IMR-90 (cell line): ENCODE results near the gene ORMDL2. TPM values are rescaled to one million over a fixed set of nuclear protein-coding genes. Genes with fewer than 3 reads are reported as not detected.
A peak's percentile ranks its signal among the peaks of the same experiment; 100 is the strongest.
"Not testable (repeated sequence)": the region's sequence is repeated elsewhere in the genome, so short reads cannot be mapped to it uniquely, and the experiment has no call there.

ENCODE experiments used
- ATAC-seq: fragments of 200-7000 bp; cut with Tn5 transposase; 2 replicates; pipeline ENCODE4 v1.9.1; 2020; ENCODE audit warnings: low read depth, mild to moderate bottlenecking, moderate library complexity
- BruUV-seq: library from RNA; stranded (reverse); fragments of 400-500 nt; replicated peaks from 2 replicates; lab custom pipeline; 2021; lab: Mats Ljungman, UMichigan
- CTCF ChIA-PET: fragments of 300-600 bp; formaldehyde crosslinking; extraction: SDS; loops from one replicate; lab custom pipeline; 2021; ENCODE audit warnings: antibody characterized with exemption; lab: Yijun Ruan, JAX
- POLR2A ChIA-PET: fragments of 300-600 bp; sonication (Branson Sonifier 250); formaldehyde crosslinking; loops from one replicate; lab custom pipeline; 2022; ENCODE audit warnings: antibody characterized with exemption; ENCODE audit not compliant: unreplicated experiment; lab: Charles Lee
- DNase-seq: peaks from one replicate; pipeline ENCODE4 v3.0.0; 2013
- H2AFZ ChIP-seq: replicated peaks from 2 replicates; pipeline ENCODE3; 2013; ENCODE audit warnings: low read length, mild to moderate bottlenecking; ENCODE audit not compliant: poor library complexity
- H2AK5ac ChIP-seq: 2 replicates; pipeline ENCODE4 v1.6.1; 2013; ENCODE audit warnings: low read depth, low read length, inconsistent platforms
- H2AK9ac ChIP-seq: replicated peaks from 2 replicates; pipeline ENCODE3; 2013; ENCODE audit warnings: mild to moderate bottlenecking, low read depth, low read length, moderate library complexity; ENCODE audit not compliant: poor library complexity
- H2BK120ac ChIP-seq: 2 replicates; pipeline ENCODE4 v1.6.1; 2013; ENCODE audit warnings: low read depth, low read length, inconsistent platforms
- H2BK15ac ChIP-seq: 3 replicates; pipeline ENCODE4 v1.6.1; 2013; ENCODE audit warnings: low read depth, low read length, inconsistent platforms
- H2BK20ac ChIP-seq: 2 replicates; pipeline ENCODE4 v1.6.1; 2013; ENCODE audit warnings: low read depth, mild to moderate bottlenecking, inconsistent platforms, low read length, moderate library complexity
- H2BK5ac ChIP-seq: 2 replicates; pipeline ENCODE4 v1.6.1; 2013; ENCODE audit warnings: mild to moderate bottlenecking, low read depth, low read length, inconsistent platforms; ENCODE audit not compliant: poor library complexity, severe bottlenecking
- H3K14ac ChIP-seq: replicated peaks from 2 replicates; pipeline ENCODE4 v1.6.1; 2013; ENCODE audit warnings: low read depth, low read length, inconsistent platforms
- H3K18ac ChIP-seq: 2 replicates; pipeline ENCODE4 v1.6.1; 2013; ENCODE audit warnings: low read depth, low read length, control low read depth
- H3K23ac ChIP-seq: 2 replicates; pipeline ENCODE4 v1.6.1; 2013; ENCODE audit warnings: low read depth, low read length, inconsistent platforms
- H3K27ac ChIP-seq: 2 replicates; pipeline ENCODE4 v1.5.1; 2013; ENCODE audit warnings: mild to moderate bottlenecking, control low read depth, low read length; ENCODE audit not compliant: insufficient read depth
- H3K27me3 ChIP-seq: 2 replicates; pipeline ENCODE4 v1.6.1; 2013; ENCODE audit warnings: low read length; ENCODE audit not compliant: control insufficient read depth, insufficient read depth
- H3K36me3 ChIP-seq: 2 replicates; pipeline ENCODE4 v1.6.1; 2013; ENCODE audit warnings: low read length, mixed read lengths; ENCODE audit not compliant: control insufficient read depth, insufficient read depth
- H3K4ac ChIP-seq: 2 replicates; pipeline ENCODE4 v1.6.1; 2013; ENCODE audit warnings: low read depth, low read length, inconsistent platforms
- H3K4me1 ChIP-seq: 2 replicates; pipeline ENCODE4 v1.6.1; 2013; ENCODE audit warnings: low read length, mixed read lengths; ENCODE audit not compliant: control insufficient read depth, insufficient read depth
- H3K4me2 ChIP-seq: 2 replicates; pipeline ENCODE4 v1.6.1; 2013; ENCODE audit warnings: low read depth, mild to moderate bottlenecking, control low read depth, low read length, moderate library complexity
- H3K4me3 ChIP-seq: 2 replicates; pipeline ENCODE4 v1.5.1; 2013; ENCODE audit warnings: low read depth, mild to moderate bottlenecking, control low read depth, low read length, moderate library complexity; ENCODE audit not compliant: insufficient read depth
- H3K56ac ChIP-seq: 2 replicates; pipeline ENCODE4 v1.6.1; 2013; ENCODE audit warnings: low read length, inconsistent platforms; ENCODE audit not compliant: insufficient read depth; ENCODE audit errors: extremely low read depth
- H3K79me1 ChIP-seq, 2 experiments: 2 replicates each; pipeline ENCODE4 v1.6.1; 2013; ENCODE audit warnings: low read length in 2 of 2, inconsistent platforms in 1 of 2, low read depth in 1 of 2
- H3K9ac ChIP-seq: 2 replicates; pipeline ENCODE4 v1.6.1; 2013; ENCODE audit warnings: low read depth, low read length, control low read depth
- H3K9me1 ChIP-seq: 2 replicates; pipeline ENCODE4 v1.6.1; 2013; ENCODE audit warnings: low read length, inconsistent platforms; ENCODE audit not compliant: insufficient read depth
- H3K9me3 ChIP-seq: 2 replicates; pipeline ENCODE4 v1.6.1; 2013; ENCODE audit warnings: low read length; ENCODE audit not compliant: control insufficient read depth, insufficient read depth
- H4K20me1 ChIP-seq: 2 replicates; pipeline ENCODE4 v1.6.1; 2013; ENCODE audit warnings: low read length, inconsistent platforms; ENCODE audit not compliant: insufficient read depth
- H4K5ac ChIP-seq: 2 replicates; pipeline ENCODE4 v1.6.1; 2013; ENCODE audit warnings: mild to moderate bottlenecking, low read depth, low read length, control low read depth
- H4K8ac ChIP-seq, 2 experiments: 2 replicates each; pipeline ENCODE4 v1.6.1; 2013; ENCODE audit warnings: low read depth in 2 of 2, low read length in 2 of 2, control low read depth in 1 of 2, inconsistent platforms in 1 of 2
- H4K91ac ChIP-seq: 2 replicates; pipeline ENCODE4 v1.6.1; 2013; ENCODE audit warnings: low read depth, low read length, inconsistent platforms; ENCODE audit not compliant: insufficient read depth
- CEBPB ChIP-seq: IDR thresholded peaks from 2 replicates; pipeline ENCODE4 v1.6.1; 2012; ENCODE audit warnings: low read depth, low read length, improper control_type of control experiment
- WGBS, 2 experiments: methylation state at CpG; one replicate each; pipeline versions ENCODE4 v1.1.5 to v1.1.7; 2013; ENCODE audit warnings: missing lambda C conversion rate in 2 of 2; ENCODE audit not compliant: insufficient read length in 1 of 2; ENCODE audit errors: extremely low coverage in 2 of 2; 5-methylcytosine and 5-hydroxymethylcytosine counted together
- dilution Hi-C: fragments of 300-500 bp; cut with HindIII; formaldehyde crosslinking; loops from one replicate; pipeline ENCODE4 v1.14.3; 2018; ENCODE audit warnings: low sequenced_read_pairs; ENCODE audit not compliant: unreplicated experiment
- in situ Hi-C: fragments of 300-500 bp; cut with MboI; formaldehyde crosslinking; loops from 3 replicates; pipeline ENCODE4 v1.14.3; 2019; ENCODE audit warnings: low sequenced_read_pairs, inconsistent platforms, mixed read lengths
- intact Hi-C: fragments of 100-400 bp; cut with micrococcal nuclease; formaldehyde crosslinking; loops from 2 replicates; pipeline ENCODE4 v1.10.0; 2022
- polyA plus RNA-seq, 3 experiments: library from polyadenylated mRNA; depleted of rRNA; stranded (reverse); fragments of >200 nt; gene quantifications; 2 replicates each; pipeline ENCODE4 v1.2.3, GENCODE V29; 2012; ENCODE audit warnings: low replicate concordance in 1 of 3
- total RNA-seq: library from RNA; depleted of rRNA; stranded (reverse); fragments of >200 nt; gene quantifications from 2 replicates; pipeline ENCODE4 v1.2.3, GENCODE V29; 2012; rRNA removed

ORMDL2 gene
- total and polyA plus RNA-seq, 2 of the 4 experiments (the other 2 are of a cell fraction), result 20.4 to 39.7 TPM

- H3K23ac ChIP-seq, H2BK20ac ChIP-seq, H2BK5ac ChIP-seq, H3K9me1 ChIP-seq, H3K4ac ChIP-seq, H3K4me2 ChIP-seq, H4K91ac ChIP-seq, H3K9me3 ChIP-seq, H2BK15ac ChIP-seq, H3K9ac ChIP-seq, H3K14ac ChIP-seq, ATAC-seq, H2AFZ ChIP-seq, POLR2A ChIA-PET, H3K4me3 ChIP-seq, H4K8ac ChIP-seq, intact Hi-C loops, H3K79me1 ChIP-seq, H3K27me3 ChIP-seq, H3K4me1 ChIP-seq, DNase-seq, H4K20me1 ChIP-seq, H2BK120ac ChIP-seq, dilution Hi-C loops, H3K36me3 ChIP-seq, H3K56ac ChIP-seq, H3K18ac ChIP-seq, in situ Hi-C loops, H3K27ac ChIP-seq, H4K5ac ChIP-seq, CTCF ChIA-PET, H2AK9ac ChIP-seq, H2AK5ac ChIP-seq, BruUV-seq: not testable (repeated sequence)
- peak; percentile 73 for TF ChIP-seq CEBPB
- WGBS, 2 experiments, result no CpG with 5 or more reads among the region's 3 CpGs
Measured at GRCh38 chr12:55866454-55867004, 48.7 kb downstream of the ORMDL2 start.

Other genes starting within 250 kb of the ORMDL2 start
- not detected in 2 replicates for gene OR2AP1, start 245.6 kb upstream of the ORMDL2 start, total RNA-seq
- gene OR2AP1, start 245.6 kb upstream of the ORMDL2 start, polyA plus RNA-seq (2012; rRNA removed), result not detected in 2 replicates
- gene OR10P1, start 181.1 kb upstream of the ORMDL2 start, total RNA-seq, result not detected in 2 replicates
- gene OR10P1, start 181.1 kb upstream of the ORMDL2 start, polyA plus RNA-seq (2012; rRNA removed), result not detected in 2 replicates
- gene ITGA7, start 110.1 kb upstream of the ORMDL2 start, total RNA-seq, result 3.9 and 4.4 TPM in 2 replicates
- 13.9 and 15.7 TPM in 2 replicates for gene ITGA7, start 110.1 kb upstream of the ORMDL2 start, polyA plus RNA-seq (2012; rRNA removed)
- 128 and 158 TPM in 2 replicates for gene BLOC1S1, start 102.0 kb upstream of the ORMDL2 start, total RNA-seq
- gene BLOC1S1, start 102.0 kb upstream of the ORMDL2 start, polyA plus RNA-seq (2012; rRNA removed), result 280 and 285 TPM in 2 replicates
- gene RDH5, start 97.6 kb upstream of the ORMDL2 start, total RNA-seq, result 7.3 and 8.9 TPM in 2 replicates
- gene RDH5, start 97.6 kb upstream of the ORMDL2 start, polyA plus RNA-seq (2012; rRNA removed), result 18.8 and 21.0 TPM in 2 replicates
- gene CD63, start 89.0 kb upstream of the ORMDL2 start, total RNA-seq, result 995 and 1,796 TPM in 2 replicates
- 1,398 and 1,518 TPM in 2 replicates for gene CD63, start 89.0 kb upstream of the ORMDL2 start, polyA plus RNA-seq (2012; rRNA removed)
- 2.2 and 2.7 TPM in 2 replicates for gene GDF11, start 74.9 kb upstream of the ORMDL2 start, total RNA-seq
- 12.9 and 13.6 TPM in 2 replicates for gene GDF11, start 74.9 kb upstream of the ORMDL2 start, polyA plus RNA-seq (2012; rRNA removed)
- 46.8 and 132 TPM in 2 replicates for gene SARNP, start 317 bp upstream of the ORMDL2 start, total RNA-seq
- gene SARNP, start 317 bp upstream of the ORMDL2 start, polyA plus RNA-seq (2012; rRNA removed), result 99.6 and 103 TPM in 2 replicates
- 56.3 and 56.9 TPM in 2 replicates for gene DNAJC14, start 11.5 kb downstream of the ORMDL2 start, total RNA-seq
- 13.3 and 19.8 TPM in 2 replicates for gene DNAJC14, start 11.5 kb downstream of the ORMDL2 start, polyA plus RNA-seq (2012; rRNA removed)
- 8.6 and 9.9 TPM in 2 replicates for gene MMP19, start 24.9 kb downstream of the ORMDL2 start, total RNA-seq
- gene MMP19, start 24.9 kb downstream of the ORMDL2 start, polyA plus RNA-seq (2012; rRNA removed), result 34.3 and 34.7 TPM in 2 replicates
- gene PYM1, start 109.9 kb downstream of the ORMDL2 start, total RNA-seq, result 25.6 and 27.8 TPM in 2 replicates
- gene PYM1, start 109.9 kb downstream of the ORMDL2 start, polyA plus RNA-seq (2012; rRNA removed), result 26.5 and 27.3 TPM in 2 replicates
- 61.4 and 71.9 TPM in 2 replicates for gene DGKA, start 113.1 kb downstream of the ORMDL2 start, total RNA-seq
- 75.1 and 75.8 TPM in 2 replicates for gene DGKA, start 113.1 kb downstream of the ORMDL2 start, polyA plus RNA-seq (2012; rRNA removed)
- gene PMEL, start 148.0 kb downstream of the ORMDL2 start, total RNA-seq, result 1.4 and 1.7 TPM in 2 replicates
- 5.8 and 5.9 TPM in 2 replicates for gene PMEL, start 148.0 kb downstream of the ORMDL2 start, polyA plus RNA-seq (2012; rRNA removed)
- 40.0 and 42.5 TPM in 2 replicates for gene CDK2, start 148.8 kb downstream of the ORMDL2 start, total RNA-seq
- 61.7 and 101 TPM in 2 replicates for gene CDK2, start 148.8 kb downstream of the ORMDL2 start, polyA plus RNA-seq (2012; rRNA removed)
- gene RAB5B, start 156.0 kb downstream of the ORMDL2 start, total RNA-seq, result 54.4 and 56.5 TPM in 2 replicates
- gene RAB5B, start 156.0 kb downstream of the ORMDL2 start, polyA plus RNA-seq (2012; rRNA removed), result 85.6 and 99.2 TPM in 2 replicates
- gene SUOX, start 179.2 kb downstream of the ORMDL2 start, total RNA-seq, result 13.1 and 19.4 TPM in 2 replicates
- 17.8 and 19.2 TPM in 2 replicates for gene SUOX, start 179.2 kb downstream of the ORMDL2 start, polyA plus RNA-seq (2012; rRNA removed)
- 1.4 and 1.8 TPM in 2 replicates for gene IKZF4, start 203.0 kb downstream of the ORMDL2 start, total RNA-seq
- gene IKZF4, start 203.0 kb downstream of the ORMDL2 start, polyA plus RNA-seq (2012; rRNA removed), result 6.6 and 7.1 TPM in 2 replicates
- 307 and 977 TPM in 2 replicates for gene RPS26, start 223.9 kb downstream of the ORMDL2 start, total RNA-seq
- 1,049 and 1,824 TPM in 2 replicates for gene RPS26, start 223.9 kb downstream of the ORMDL2 start, polyA plus RNA-seq (2012; rRNA removed)